ENCODE results near the gene KRTAP5-9. TPM values are rescaled to one million over a fixed set of nuclear protein-coding genes. Genes with fewer than 3 reads are reported as not detected.

The KRTAP5-9 gene
- total and polyA plus RNA-seq, 9 of the 15 experiments (the other 6 are each of a cell fraction or from before 2014, with no cell fraction given) = not detected

DNA sequence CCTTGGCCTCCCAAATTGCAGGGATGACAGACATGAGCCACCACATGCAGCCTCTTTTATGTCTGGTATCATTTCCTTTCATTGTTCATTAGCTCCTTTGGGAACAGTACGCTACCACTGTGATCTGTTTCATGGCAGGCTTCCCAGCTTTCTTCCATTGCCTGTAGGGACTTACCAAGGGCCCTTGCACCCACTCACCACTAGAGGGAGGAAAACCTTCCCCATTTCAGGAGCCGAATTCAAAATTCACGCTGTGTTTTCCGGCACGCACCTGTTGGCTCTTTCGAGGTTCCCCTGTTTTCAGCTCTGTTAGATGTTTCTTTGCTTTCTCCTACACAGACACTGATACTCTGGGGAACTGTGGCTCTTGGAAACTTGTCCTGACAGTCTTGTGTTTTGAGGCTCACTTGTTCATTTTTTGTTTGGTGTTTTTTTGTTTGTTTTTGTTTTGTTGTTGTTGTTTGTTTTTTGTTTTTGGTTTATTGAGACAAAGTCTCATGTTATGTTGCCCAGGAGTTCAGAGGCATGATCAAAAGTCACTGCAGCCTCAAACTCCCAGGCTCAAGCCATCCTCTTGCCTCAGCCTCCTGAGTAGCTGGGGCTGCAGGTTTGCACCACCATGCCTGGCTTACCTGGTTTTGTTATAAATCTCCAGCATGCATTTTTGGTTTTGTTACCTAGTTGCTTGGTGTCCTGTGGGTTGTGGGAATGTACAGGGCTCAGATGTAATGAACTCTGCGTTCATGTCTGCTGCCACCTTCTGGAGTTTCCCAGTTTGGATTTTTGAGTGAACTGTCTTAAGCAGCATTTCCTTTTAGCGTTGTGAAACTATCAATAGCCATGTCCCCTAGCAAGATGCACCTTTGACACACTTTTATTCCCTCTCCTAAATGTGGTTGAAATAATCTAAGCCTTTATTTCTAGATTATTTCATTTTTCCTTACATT is 32.1 kb downstream of the KRTAP5-9 start (continued):
- TF ChIP-seq, protein P1, sequence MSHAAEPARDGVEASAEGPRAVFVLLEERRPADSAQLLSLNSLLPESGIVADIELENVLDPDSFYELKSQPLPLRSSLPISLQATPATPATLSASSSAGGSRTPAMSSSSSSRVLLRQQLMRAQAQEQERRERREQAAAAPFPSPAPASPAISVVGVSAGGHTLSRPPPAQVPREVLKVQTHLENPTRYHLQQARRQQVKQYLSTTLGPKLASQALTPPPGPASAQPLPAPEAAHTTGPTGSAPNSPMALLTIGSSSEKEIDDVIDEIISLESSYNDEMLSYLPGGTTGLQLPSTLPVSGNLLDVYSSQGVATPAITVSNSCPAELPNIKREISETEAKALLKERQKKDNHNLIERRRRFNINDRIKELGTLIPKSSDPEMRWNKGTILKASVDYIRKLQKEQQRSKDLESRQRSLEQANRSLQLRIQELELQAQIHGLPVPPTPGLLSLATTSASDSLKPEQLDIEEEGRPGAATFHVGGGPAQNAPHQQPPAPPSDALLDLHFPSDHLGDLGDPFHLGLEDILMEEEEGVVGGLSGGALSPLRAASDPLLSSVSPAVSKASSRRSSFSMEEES (CRISPR knock-in tag; IDR thresholded peaks at IDR 0.05) = no peak
- TF ChIP-seq RCOR1 (IDR thresholded peaks at IDR 0.05; ENCODE audit: borderline replicate concordance in 1 of 2, low read depth in 2 of 2, low read length in 2 of 2) = no peak

DNA sequence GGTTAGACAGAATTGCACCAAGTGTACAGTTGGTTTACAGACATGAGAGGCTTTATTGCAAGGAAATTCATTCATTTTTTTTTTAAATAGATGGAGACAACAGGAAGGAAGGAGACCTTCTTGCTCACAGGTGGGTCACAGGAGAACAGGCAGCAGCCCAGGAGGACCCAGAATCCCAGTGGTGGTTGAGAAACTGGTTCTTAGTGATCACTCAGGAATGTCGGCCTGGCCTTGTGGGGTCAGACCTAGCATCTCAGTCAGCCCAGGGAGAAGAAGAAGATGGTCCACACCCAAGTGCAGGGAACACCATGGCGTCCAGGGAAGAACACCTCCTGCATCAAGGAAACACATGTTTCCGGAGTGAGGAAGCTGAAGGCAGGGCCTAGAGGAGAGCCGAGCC is 33.6 kb downstream of the KRTAP5-9 start:
- Histone ChIP-seq H3K79me2 (ENCODE audit: control insufficient read depth, insufficient read depth, low read length) (no peaks in the 10 kb centered on the region), H3K9me1 (ENCODE audit: control insufficient read depth, insufficient read depth, low read length) (no peaks in the 10 kb centered on the region), H3K4me3 (no peak overlapping the region), H3K9ac (ENCODE audit: insufficient read depth in 1 of 2, low read depth in 2 of 2, low read length in 2 of 2) (no peak overlapping the region), H3K27ac (ENCODE audit: extremely low read depth, low read depth, low read length) (no peak overlapping the region), H4K20me1 (replicated peaks; ENCODE audit: control insufficient read depth, insufficient read depth, low read length) (no peaks in the 10 kb centered on the region), H3K27me3 (ENCODE audit: control insufficient read depth in 2 of 2, insufficient read depth in 2 of 2, low read length in 2 of 2) (peaks cover 8 to 40% of the 10 kb centered on the region in 2 experiments), H2AFZ (ENCODE audit: low read depth, low read length) (no peak overlapping the region), H3K9me3 (replicated peaks; ENCODE audit: control insufficient read depth, insufficient read depth, low read depth, low read length) (no peaks in the 10 kb centered on the region), H3K36me3 (ENCODE audit: control insufficient read depth, insufficient read depth, low read length) (no peaks in the 10 kb centered on the region), H3K4me1 (replicated peaks in 1 of 2; ENCODE audit: control insufficient read depth in 2 of 2, insufficient read depth in 2 of 2, low read length in 2 of 2) (no peaks in the 10 kb centered on the region), H3K4me2 (ENCODE audit: insufficient read depth, low read length) (no peak overlapping the region)
- in situ Hi-C loops (cut with MboI) (loop anchor here (25.0 kb wide), 1 partner anchor 855 kb away; the partner anchor contains the start of gene CLPB), intact Hi-C loops (cut with micrococcal nuclease) (no loop called here)
- 0% methylated on average over 4 of the region's 4 CpGs for WGBS (ENCODE audit: insufficient coverage, low coverage, missing lambda C conversion rate)
- CTCF ChIA-PET (ENCODE audit: low intra/inter-chr PET ratio) = no interaction called here
- no peak for FAIRE-seq
- DNase-seq (ENCODE audit: extremely low read depth in 1 of 4, low spot score in 3 of 4) = no peak
- TF ChIP-seq ZNF316 (IDR thresholded peaks at IDR 0.05) (no peak), TEAD1 (CRISPR knock-in tag; IDR thresholded peaks at IDR 0.05) (no peak), TAF15 (IDR thresholded peaks at IDR 0.05; ENCODE audit: low read depth, low read length) (no peak), STAT5B (CRISPR knock-in tag; IDR thresholded peaks at IDR 0.05) (no peak), SREBF2 (CRISPR knock-in tag; IDR thresholded peaks at IDR 0.05) (no peak), GATAD2A (IDR thresholded peaks at IDR 0.05) (no peak), ZNF23 (CRISPR knock-in tag; IDR thresholded peaks at IDR 0.05) (no peak), NR2C1 (IDR thresholded peaks at IDR 0.05) (no peak), NR2C1 (tag; IDR thresholded peaks at IDR 0.05) (no peak), PHB (CRISPR knock-in tag; IDR thresholded peaks at IDR 0.05) (no peak), NFE2L1 (tag; IDR thresholded peaks at IDR 0.05; ENCODE audit: borderline replicate concordance, low read depth) (no peak)
- BruUV-seq (replicated peaks) = no TSS peak
- ATAC-seq = no peak
- POLR2A ChIA-PET = interaction anchor here (0.7 kb wide), 1 partner anchor 148 kb away, joined by 3 read pairs; no protein-coding TSS in a partner anchor
